ENCODE data around the gene LMTK3. TPM values are rescaled to one million over a fixed set of nuclear protein-coding genes. Genes with fewer than 3 reads are reported as not detected.

The LMTK3 gene
- total and polyA plus RNA-seq, 9 of the 15 experiments (the other 6 are each of a cell fraction or from before 2014, with no cell fraction given): 0.35 to 12.3 (median 2.0) TPM; not detected in 2

DNA sequence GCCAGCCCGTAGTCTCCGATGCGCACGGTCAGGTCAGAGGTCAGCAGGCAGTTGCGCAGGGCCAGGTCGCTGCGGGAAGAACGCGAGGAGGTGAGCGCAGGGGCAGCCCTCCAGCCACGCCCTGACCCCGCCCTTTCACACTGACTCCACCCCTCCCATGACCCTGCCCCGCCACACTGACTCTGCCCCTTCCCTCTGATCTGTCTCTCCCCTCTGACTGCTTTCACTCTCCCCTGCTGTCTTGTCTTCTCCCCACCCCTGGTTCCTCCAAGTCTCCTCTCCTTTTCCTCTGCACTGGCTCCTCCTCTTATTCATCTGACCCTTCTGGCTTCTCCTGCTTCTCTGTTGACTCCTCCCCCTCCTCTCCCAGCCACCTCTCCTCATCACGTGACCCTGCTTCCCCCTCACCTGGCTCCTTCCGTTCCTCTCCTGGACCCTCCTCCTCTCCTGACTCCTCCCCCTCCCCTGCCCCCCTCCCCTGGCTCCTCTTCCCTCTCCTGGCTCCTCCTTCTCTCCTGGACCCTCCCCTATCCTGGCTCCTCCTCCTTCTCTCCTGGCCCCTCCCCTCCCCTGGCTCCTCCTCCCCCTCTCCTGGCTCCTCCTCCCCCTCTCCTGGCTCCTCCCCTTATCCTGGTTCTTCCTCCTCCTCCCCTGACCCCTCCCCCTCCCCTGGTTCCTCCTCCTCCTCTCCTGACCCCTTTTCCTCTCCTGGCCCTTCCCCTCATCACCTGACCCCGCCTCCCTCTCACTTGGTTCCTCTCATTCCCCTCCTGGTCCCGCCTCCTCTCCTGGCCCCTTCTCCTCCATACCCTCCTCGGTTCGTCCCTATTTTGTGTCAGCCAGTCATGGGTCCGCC is 9.9 kb downstream of the LMTK3 start (continued):
- TF ChIP-seq CREB5 (CRISPR knock-in tag; IDR thresholded peaks at IDR 0.05) (no peak), NR3C1 (CRISPR knock-in tag; IDR thresholded peaks at IDR 0.05) (no peak), ZNF696 (CRISPR knock-in tag; conservative IDR thresholded peaks at IDR 0.05) (no peak), CTCFL (IDR thresholded peaks at IDR 0.05; ENCODE audit: borderline replicate concordance, insufficient read depth, low read depth, low read length, poor library complexity, severe bottlenecking) (no peak), ZNF274 (IDR thresholded peaks at IDR 0.05; ENCODE audit: borderline replicate concordance, low read depth, low read length) (no peak), ELK1 (CRISPR knock-in tag; IDR thresholded peaks at IDR 0.05) (no peak), HDAC8 (tag; IDR thresholded peaks at IDR 0.05) (no peak), ARNT (IDR thresholded peaks at IDR 0.05) (peak; percentile 85; a peak in 3 of 4 replicates), RCOR1 (IDR thresholded peaks at IDR 0.05; ENCODE audit: borderline replicate concordance in 1 of 2, low read depth in 2 of 2, low read length in 2 of 2) (0 out of 4 replicates have a peak, but pooled peaks of 1 of the 2 experiments have one; percentile 45), MED1 (CRISPR knock-in tag; IDR thresholded peaks at IDR 0.05; ENCODE audit: borderline replicate concordance) (no peak), GATAD2A (IDR thresholded peaks at IDR 0.05) (no peak), CHAMP1 (IDR thresholded peaks at IDR 0.05) (no peak), DLX4 (CRISPR knock-in tag; IDR thresholded peaks at IDR 0.05) (no peak), SRF (CRISPR knock-in tag; IDR thresholded peaks at IDR 0.05) (no peak; a peak in 1 of 4 replicates), ZNF436 (CRISPR knock-in tag; IDR thresholded peaks at IDR 0.05) (no peak), RBM22 (IDR thresholded peaks at IDR 0.05; ENCODE audit: low read depth, low read length, poor library complexity, severe bottlenecking) (no peak)
- TF ChIP-seq, protein P1, sequence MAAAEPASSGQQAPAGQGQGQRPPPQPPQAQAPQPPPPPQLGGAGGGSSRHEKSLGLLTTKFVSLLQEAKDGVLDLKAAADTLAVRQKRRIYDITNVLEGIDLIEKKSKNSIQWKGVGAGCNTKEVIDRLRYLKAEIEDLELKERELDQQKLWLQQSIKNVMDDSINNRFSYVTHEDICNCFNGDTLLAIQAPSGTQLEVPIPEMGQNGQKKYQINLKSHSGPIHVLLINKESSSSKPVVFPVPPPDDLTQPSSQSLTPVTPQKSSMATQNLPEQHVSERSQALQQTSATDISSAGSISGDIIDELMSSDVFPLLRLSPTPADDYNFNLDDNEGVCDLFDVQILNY (CRISPR knock-in tag; IDR thresholded peaks at IDR 0.05): no peak
